Keratinocyte (primary cell): Measurements from ENCODE around the gene ENO4. TPM values are rescaled to one million over a fixed set of nuclear protein-coding genes. Genes with fewer than 3 reads are reported as not detected.
A peak's percentile ranks its signal among the peaks of the same experiment; 100 is the strongest.

Experiments used
- DNase-seq: peaks from one replicate; pipeline ENCODE4 v3.0.0-alpha.2; 2011; ENCODE audit warnings: low read depth, missing footprints, low spot score
- FAIRE-seq: peaks from 2 replicates; lab custom pipeline; 2011; peaks lifted over from hg19 to GRCh38; lab: Jason Lieb, UNC
- H2AFZ ChIP-seq: 2 replicates; pipeline ENCODE4 v1.6.0; 2012; ENCODE audit warnings: low read length, control low read depth, inconsistent platforms; ENCODE audit not compliant: control insufficient read depth
- H3K27ac ChIP-seq: 2 replicates; pipeline ENCODE4 v1.5.1; 2011; ENCODE audit warnings: low read length; ENCODE audit not compliant: control insufficient read depth, insufficient read depth
- H3K27me3 ChIP-seq: 3 replicates; pipeline ENCODE4 v1.6.0; 2011; ENCODE audit warnings: low read length; ENCODE audit not compliant: control insufficient read depth, insufficient read depth; ENCODE audit errors: extremely low read depth
- H3K36me3 ChIP-seq, 2 experiments: 2 replicates in 1 of 2; 3 replicates in 1 of 2; pipeline ENCODE4 v1.5.1; 2011; ENCODE audit warnings: low read length in 2 of 2, mild to moderate bottlenecking in 1 of 2; ENCODE audit not compliant: control insufficient read depth in 2 of 2, insufficient read depth in 2 of 2; ENCODE audit errors: extremely low read depth in 1 of 2
- H3K4me1 ChIP-seq: 3 replicates; pipeline ENCODE4 v1.5.1; 2011; ENCODE audit warnings: low read length; ENCODE audit not compliant: control insufficient read depth, insufficient read depth; ENCODE audit errors: extremely low read depth
- H3K4me2 ChIP-seq: 3 replicates; pipeline ENCODE4 v1.6.0; 2011; ENCODE audit warnings: low read depth, low read length; ENCODE audit not compliant: control insufficient read depth, insufficient read depth; ENCODE audit errors: extremely low read depth
- H3K4me3 ChIP-seq, 3 experiments: fragments of 200-600 bp in 1 of 3; sonication (generic) in 1 of 3; 2 replicates in 2 of 3; 3 replicates in 1 of 3; pipeline ENCODE4 v1.5.1; 2011 to 2016; ENCODE audit warnings: low read length in 3 of 3, mild to moderate bottlenecking in 3 of 3, control low read depth in 2 of 3, inconsistent platforms in 1 of 3, low read depth in 1 of 3, mixed read lengths in 1 of 3, mixed run types in 1 of 3, moderate library complexity in 1 of 3; ENCODE audit not compliant: control insufficient read depth in 2 of 3, insufficient read depth in 2 of 3; ENCODE audit errors: extremely low read depth in 1 of 3
- H3K79me2 ChIP-seq: 2 replicates; pipeline ENCODE4 v1.6.0; 2012; ENCODE audit warnings: low read length; ENCODE audit not compliant: control insufficient read depth, insufficient read depth
- H3K9ac ChIP-seq: 3 replicates; pipeline ENCODE4 v1.6.0; 2011; ENCODE audit warnings: low read length; ENCODE audit not compliant: control insufficient read depth, insufficient read depth; ENCODE audit errors: extremely low read depth
- H3K9me1 ChIP-seq: 3 replicates; pipeline ENCODE4 v1.6.0; 2011; ENCODE audit warnings: low read length; ENCODE audit not compliant: control insufficient read depth, insufficient read depth; ENCODE audit errors: extremely low read depth
- H3K9me3 ChIP-seq: 2 replicates; pipeline ENCODE4 v1.5.1; 2012; ENCODE audit warnings: low read depth, low read length; ENCODE audit not compliant: control insufficient read depth
- H4K20me1 ChIP-seq: 3 replicates; pipeline ENCODE4 v1.6.0; 2011; ENCODE audit warnings: low read length; ENCODE audit not compliant: control insufficient read depth, insufficient read depth; ENCODE audit errors: extremely low read depth
- EZH2 ChIP-seq: IDR thresholded peaks from one replicate; pipeline ENCODE4 v1.6.1; 2012; ENCODE audit warnings: inconsistent platforms, mild to moderate bottlenecking, low read length, moderate library complexity
- dilution Hi-C: fragments of 300-500 bp; cut with MboI; formaldehyde crosslinking; loops from one replicate; pipeline ENCODE4 v1.7.0; 2020; ENCODE audit warnings: low sequenced_read_pairs; ENCODE audit not compliant: extremely low pct_ligation_motif_present
- polyA plus RNA-seq, 5 experiments: library from polyadenylated mRNA; depleted of rRNA in 3 of 5; stranded (reverse) in 3 of 5; stranded (forward) in 1 of 5; unstranded in 1 of 5; fragments of >200 nt; gene quantifications; 1 replicate in 1 of 5; 2 replicates in 3 of 5; 3 replicates in 1 of 5; pipeline versions ENCODE4 v1.2.1 to v1.2.3, GENCODE V29; 2011 to 2012; ENCODE audit warnings: missing spikeins in 2 of 5, low read depth in 1 of 5, low replicate concordance in 1 of 5
- TF ChIP-seq, protein P1 (sequence below), 3 experiments: IDR thresholded peaks in 1 of 3; conservative IDR thresholded peaks in 1 of 3; optimal IDR thresholded peaks in 1 of 3; 2 replicates in 2 of 3; 3 replicates in 1 of 3; pipeline versions ENCODE3 to v1.5.1; 2011; ENCODE audit warnings: low read length in 3 of 3, mild to moderate bottlenecking in 3 of 3, moderate library complexity in 2 of 3, control low read depth in 1 of 3, inconsistent platforms in 1 of 3; ENCODE audit not compliant: insufficient read depth in 2 of 3; ENCODE audit errors: extremely low read depth in 1 of 3

The ENO4 gene
- polyA plus RNA-seq, 1 donor (not counting 4 experiments of a cell fraction or from before 2014, with no cell fraction given): 0.35 TPM

DNA sequence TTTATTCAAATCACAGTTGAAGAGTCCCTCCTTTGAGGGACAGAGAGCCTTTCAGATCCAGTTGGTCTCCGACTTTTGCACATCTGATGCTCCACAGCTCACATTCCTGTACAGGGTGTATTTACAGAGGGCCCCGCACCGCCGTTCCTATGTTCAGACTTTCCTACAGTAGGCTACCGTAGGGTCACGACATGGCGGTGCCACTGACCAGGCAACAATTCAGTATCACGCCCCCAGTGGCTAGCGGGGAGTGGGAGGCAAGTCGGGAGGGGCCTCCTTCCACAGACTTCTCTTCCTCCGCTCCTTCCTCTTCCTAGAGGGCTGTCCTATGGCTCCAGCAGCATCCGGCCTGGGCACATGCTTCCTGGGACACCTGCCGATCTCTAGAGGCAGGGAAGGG, 40.6 kb upstream of the ENO4 start:
- dilution Hi-C loops: no loop called here
- H2AFZ ChIP-seq: no peak overlapping the region
- FAIRE-seq (no peak), DNase-seq (no peak)
- H3K36me3 ChIP-seq: no peaks in the 10 kb centered on the region
- peaks cover 22% of the 10 kb centered on the region for H3K27me3 ChIP-seq
- H3K79me2 ChIP-seq: no peaks in the 10 kb centered on the region
- H3K4me3 ChIP-seq: no peak overlapping the region
- no peak overlapping the region for H3K4me2 ChIP-seq
- H3K9me3 ChIP-seq: no peaks in the 10 kb centered on the region
- H3K27ac ChIP-seq: no peak overlapping the region
- no peaks in the 10 kb centered on the region for H3K9me1 ChIP-seq
- no peak overlapping the region for H3K9ac ChIP-seq
- H4K20me1 ChIP-seq: no peaks in the 10 kb centered on the region
- no peaks in the 10 kb centered on the region for H3K4me1 ChIP-seq
- TF ChIP-seq EZH2: no peak
- TF ChIP-seq, protein P1, sequence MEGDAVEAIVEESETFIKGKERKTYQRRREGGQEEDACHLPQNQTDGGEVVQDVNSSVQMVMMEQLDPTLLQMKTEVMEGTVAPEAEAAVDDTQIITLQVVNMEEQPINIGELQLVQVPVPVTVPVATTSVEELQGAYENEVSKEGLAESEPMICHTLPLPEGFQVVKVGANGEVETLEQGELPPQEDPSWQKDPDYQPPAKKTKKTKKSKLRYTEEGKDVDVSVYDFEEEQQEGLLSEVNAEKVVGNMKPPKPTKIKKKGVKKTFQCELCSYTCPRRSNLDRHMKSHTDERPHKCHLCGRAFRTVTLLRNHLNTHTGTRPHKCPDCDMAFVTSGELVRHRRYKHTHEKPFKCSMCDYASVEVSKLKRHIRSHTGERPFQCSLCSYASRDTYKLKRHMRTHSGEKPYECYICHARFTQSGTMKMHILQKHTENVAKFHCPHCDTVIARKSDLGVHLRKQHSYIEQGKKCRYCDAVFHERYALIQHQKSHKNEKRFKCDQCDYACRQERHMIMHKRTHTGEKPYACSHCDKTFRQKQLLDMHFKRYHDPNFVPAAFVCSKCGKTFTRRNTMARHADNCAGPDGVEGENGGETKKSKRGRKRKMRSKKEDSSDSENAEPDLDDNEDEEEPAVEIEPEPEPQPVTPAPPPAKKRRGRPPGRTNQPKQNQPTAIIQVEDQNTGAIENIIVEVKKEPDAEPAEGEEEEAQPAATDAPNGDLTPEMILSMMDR (optimal IDR thresholded peaks at IDR 0.05 in 1 of 3, IDR thresholded peaks at IDR 0.05 in 1 of 3, conservative IDR thresholded peaks at IDR 0.05 in 1 of 3; ENCODE audit: extremely low read depth in 1 of 3, insufficient read depth in 2 of 3, low read length in 3 of 3): no peak

DNA sequence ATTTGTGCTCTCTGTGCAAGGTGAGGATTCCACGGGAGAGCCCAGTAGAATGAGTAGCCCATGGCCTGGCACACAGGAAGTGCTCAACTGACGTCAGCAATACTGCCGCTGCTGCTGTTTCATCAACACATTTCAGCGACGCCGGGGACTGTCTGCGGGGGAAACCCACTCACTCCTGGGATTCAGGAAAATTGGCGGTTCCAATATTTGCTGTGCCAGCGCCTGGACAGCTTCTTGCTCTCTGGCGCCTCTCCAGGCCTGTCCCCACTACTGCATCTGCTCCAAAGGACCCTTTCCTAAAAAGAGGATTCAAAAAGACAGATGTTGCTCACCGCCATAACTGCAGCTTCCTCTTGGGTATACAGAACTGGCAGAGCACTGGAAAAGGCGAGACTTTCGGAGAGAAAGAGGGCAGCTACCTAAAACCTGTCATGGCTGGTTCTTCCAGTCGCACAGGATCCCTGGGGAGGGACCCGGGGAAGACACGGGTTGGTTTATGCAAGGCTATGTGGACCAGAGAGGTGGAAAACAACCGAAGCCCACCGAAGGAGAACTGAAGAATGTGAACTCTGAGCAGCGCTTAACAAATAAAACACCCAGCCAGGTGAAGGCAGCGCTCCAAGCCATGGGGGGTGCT, 39.7 kb upstream of the ENO4 start:
- Histone ChIP-seq H2AFZ (no peak overlapping the region), H3K27me3 (peaks cover 25% of the 10 kb centered on the region), H3K27ac (no peak overlapping the region), H3K9me1 (no peaks in the 10 kb centered on the region), H3K36me3 (no peaks in the 10 kb centered on the region), H3K9ac (no peak overlapping the region), H3K9me3 (no peaks in the 10 kb centered on the region), H3K4me1 (no peaks in the 10 kb centered on the region), H4K20me1 (no peaks in the 10 kb centered on the region), H3K4me3 (no peak overlapping the region), H3K4me2 (no peak overlapping the region), H3K79me2 (no peaks in the 10 kb centered on the region)
- FAIRE-seq (no peak), DNase-seq (no peak)
- TF ChIP-seq, protein P1 (optimal IDR thresholded peaks at IDR 0.05 in 1 of 3, IDR thresholded peaks at IDR 0.05 in 1 of 3, conservative IDR thresholded peaks at IDR 0.05 in 1 of 3; ENCODE audit: extremely low read depth in 1 of 3, insufficient read depth in 2 of 3, low read length in 3 of 3): peak; percentile 30 to 70 (median 41)
- TF ChIP-seq EZH2: no peak
- dilution Hi-C loops: no loop called here
